Stomach (tissue), 9 donors: ENCODE results near the gene CRABP2. TPM values are rescaled to one million over a fixed set of nuclear protein-coding genes. Genes with fewer than 3 reads are reported as not detected.

Experiments
- DNase-seq, 2 donors: peaks; one replicate each; pipeline versions ENCODE4 v3.0.0 to v3.0.0-alpha.2; 2013 to 2019
- H3K27ac ChIP-seq, 5 donors: fragments of 200-600 bp in 4 of 5; sonication (generic) in 4 of 5; one replicate each; pipeline ENCODE4 v1.5.1; 2013 to 2019; ENCODE audit warnings: mild to moderate bottlenecking in 1 of 5, moderate library complexity in 1 of 5
- H3K27me3 ChIP-seq, 3 donors: fragments of 200-600 bp; sonication (generic); one replicate each; pipeline ENCODE4 v1.5.1; 2017 to 2019; ENCODE audit warnings: mixed run types in 1 of 3
- H3K36me3 ChIP-seq, 4 donors: fragments of 200-600 bp; sonication (generic); 1 replicate in 3 of 4; 2 replicates in 1 of 4; pipeline ENCODE4 v1.5.1; 2016 to 2019
- H3K4me1 ChIP-seq, 4 donors: fragments of 200-600 bp; sonication (generic); one replicate each; pipeline ENCODE4 v1.5.1; 2016 to 2019
- H3K4me3 ChIP-seq, 4 donors: fragments of 200-600 bp; sonication (generic) in 3 of 4; one replicate each; pipeline ENCODE4 v1.5.1; 2016 to 2019; ENCODE audit warnings: mild to moderate bottlenecking in 1 of 4
- H3K9me3 ChIP-seq, 4 donors: fragments of 200-600 bp; sonication (generic); one replicate each; pipeline ENCODE4 v1.5.1; 2016 to 2019
- CTCF ChIP-seq, 7 experiments: fragments of 450-650 bp in 4 of 7; fragments of 200-600 bp in 3 of 7; sonication (generic) in 3 of 7; IDR thresholded peaks; one replicate each; pipeline ENCODE4 v1.5.1; 2016 to 2019; ENCODE audit warnings: antibody characterized with exemption in 7 of 7, control low read depth in 2 of 7, mild to moderate bottlenecking in 1 of 7
- EP300 ChIP-seq: sonication (generic); formaldehyde crosslinking; IDR thresholded peaks from one replicate; pipeline ENCODE4 v1.6.1; 2017; ENCODE audit warnings: antibody characterized with exemption
- POLR2A ChIP-seq, 4 donors: fragments of 450-650 bp; IDR thresholded peaks; one replicate each; pipeline ENCODE4 v1.6.1; 2016; ENCODE audit warnings: antibody characterized with exemption in 4 of 4, control low read depth in 2 of 4, mild to moderate bottlenecking in 1 of 4, moderate library complexity in 1 of 4
- POLR2AphosphoS5 ChIP-seq, 3 donors: sonication (generic); formaldehyde crosslinking; IDR thresholded peaks; one replicate each; pipeline ENCODE4 v1.6.1; 2016; ENCODE audit warnings: antibody characterized with exemption in 3 of 3
- WGBS, 5 donors: extraction: QIAGEN DNeasy Blood & Tissue Kit in 3 of 5; methylation state at CpG; one replicate each; pipeline versions ENCODE4 v1.1.5 to v1.1.7; 2013 to 2018; 5-methylcytosine and 5-hydroxymethylcytosine counted together
- intact Hi-C: fragments of 100-400 bp; cut with DNase I; formaldehyde crosslinking; loops from one replicate; pipeline ENCODE4 v1.15.1; 2023; ENCODE audit warnings: low total_unique reads
- polyA plus RNA-seq, 3 donors: library from polyadenylated mRNA; stranded (reverse); fragments of 200-250 nt; gene quantifications; one replicate each; pipeline ENCODE4 v1.2.3, GENCODE V29; 2013
- total RNA-seq, 5 donors: library from RNA; depleted of rRNA; stranded (reverse); fragments of >200 nt; gene quantifications; one replicate each; pipeline versions ENCODE4 v1.1.0 to v1.2.3, GENCODE V29; 2014 to 2016
- donor health status: healthy with polysubstance abuse.
- donor health status: Bipolar disorder and iron deficiency.
- donor health status: healthy.

Gene CRABP2
- total and polyA plus RNA-seq, 8 donors, result 0.72 to 207 (median 6.9) TPM; not detected in 3

GRCh38 chr1:156670359-156670758 lies 35.0 kb downstream of the CRABP2 start:
- WGBS, 5 donors, result 56 to 78% (median 76%) methylated on average over 5 to 6 of the region's 6 CpGs
- no peaks in the 10 kb centered on the region for H3K9me3 ChIP-seq
- intact Hi-C loops, result no loop called here
- TF ChIP-seq POLR2A (IDR thresholded peaks at IDR 0.05), result no peak
- TF ChIP-seq CTCF (IDR thresholded peaks at IDR 0.05), result no peak
- no peak for TF ChIP-seq POLR2AphosphoS5 (IDR thresholded peaks at IDR 0.05)
- TF ChIP-seq EP300, result no peak
- no peaks in the 10 kb centered on the region for H3K36me3 ChIP-seq
- peak overlapping the region in 2 of 5 donors; percentile 30 to 78 for H3K27ac ChIP-seq
- peaks cover 0 to 45% (median 6%) of the 10 kb centered on the region in 3 donors for H3K27me3 ChIP-seq
- H3K4me3 ChIP-seq, result no peak overlapping the region
- peaks cover 5 to 50% (median 45%) of the 10 kb centered on the region in 4 donors for H3K4me1 ChIP-seq
- no peak for DNase-seq

- intact Hi-C loops, result no loop called here
- WGBS, 5 donors, result 46 to 83% (median 51%) methylated on average over 4 to 5 of the region's 5 CpGs
- Histone ChIP-seq H3K27me3 (peaks cover 0 to 43% (median under 1%) of the 10 kb centered on the region in 3 donors), H3K9me3 (no peaks in the 10 kb centered on the region), H3K36me3 (no peaks in the 10 kb centered on the region), H3K27ac (peak overlapping the region in 2 of 5 donors; percentile 30 to 78), H3K4me1 (peaks cover 6 to 50% (median 45%) of the 10 kb centered on the region in 4 donors), H3K4me3 (no peak overlapping the region)
- DNase-seq, result no peak
- TF ChIP-seq POLR2AphosphoS5 (IDR thresholded peaks at IDR 0.05) (no peak), EP300 (no peak), POLR2A (IDR thresholded peaks at IDR 0.05) (no peak)
These were observed 35.6 kb downstream of the CRABP2 start for GRCh38 chr1:156669794-156670193.

- peaks cover 13 to 56% (median 46%) of the 10 kb centered on the region in 4 donors for H3K4me1 ChIP-seq
- H3K36me3 ChIP-seq, result no peaks in the 10 kb centered on the region
- peak overlapping the region in 4 of 5 donors; percentile 63 to 88 (median 76) for H3K27ac ChIP-seq
- intact Hi-C loops, result no loop called here
- peak in 1 of 2 donors; percentile 28 for DNase-seq
- TF ChIP-seq POLR2AphosphoS5 (IDR thresholded peaks at IDR 0.05) (no peak), CTCF (IDR thresholded peaks at IDR 0.05) (no peak), POLR2A (IDR thresholded peaks at IDR 0.05) (no peak), EP300 (no peak)
- WGBS, 5 donors, result 66 to 74% (median 69%) methylated on average over 13 to 17 of the region's 17 CpGs
- peaks cover 0 to 36% (median 0%) of the 10 kb centered on the region in 3 donors for H3K27me3 ChIP-seq
- no peaks in the 10 kb centered on the region for H3K9me3 ChIP-seq
- no peak overlapping the region for H3K4me3 ChIP-seq
These were observed 36.4 kb downstream of the CRABP2 start for GRCh38 chr1:156668801-156669637.

GRCh38 chr1:156667968-156668709 lies 37.2 kb downstream of the CRABP2 start:
- peaks cover 22 to 61% (median 46%) of the 10 kb centered on the region in 4 donors for H3K4me1 ChIP-seq
- no peaks in the 10 kb centered on the region for H3K36me3 ChIP-seq
- no peak overlapping the region for H3K4me3 ChIP-seq
- no peaks in the 10 kb centered on the region for H3K9me3 ChIP-seq
- peak in 1 of 2 donors; percentile 40 for DNase-seq
- peak overlapping the region; percentile 63 to 88 (median 74) for H3K27ac ChIP-seq
- intact Hi-C loops, result no loop called here
- TF ChIP-seq CTCF (IDR thresholded peaks at IDR 0.05), result no peak
- WGBS, 5 donors, result 70 to 84% (median 80%) methylated on average over 6 to 9 of the region's 9 CpGs
- peaks cover 0 to 28% (median 0%) of the 10 kb centered on the region in 3 donors for H3K27me3 ChIP-seq
